RWPE2 (cell line): ENCODE results near the gene B4GALT6.

Source experiments
- ATAC-seq: fragments of 200-7000 bp; cut with Tn5 transposase; 3 replicates; pipeline ENCODE4 v1.9.1; 2021; ENCODE audit warnings: low read depth
- DNase-seq: peaks from one replicate; pipeline ENCODE4 v3.0.0-alpha.2; 2020; ENCODE audit warnings: low spot score
- H3K27ac ChIP-seq: fragments of 450-650 bp; 2 replicates; pipeline ENCODE4 v1.5.1; 2017; ENCODE audit warnings: mild to moderate bottlenecking; ENCODE audit not compliant: poor library complexity, severe bottlenecking
- H3K27me3 ChIP-seq: fragments of 250-450 bp; sonication (Bioruptor Pico); 2 replicates; pipeline ENCODE4 v1.5.1; 2021; ENCODE audit warnings: mild to moderate bottlenecking, moderate library complexity; ENCODE audit not compliant: insufficient read depth, poor library complexity, severe bottlenecking
- H3K36me3 ChIP-seq: fragments of 250-450 bp; sonication (Bioruptor Pico); 2 replicates; pipeline ENCODE4 v1.5.1; 2020; ENCODE audit warnings: low read depth, mild to moderate bottlenecking, moderate library complexity
- H3K4me1 ChIP-seq: fragments of 250-450 bp; sonication (Bioruptor Pico); 2 replicates; pipeline ENCODE4 v1.5.1; 2021; ENCODE audit warnings: mild to moderate bottlenecking, moderate library complexity; ENCODE audit not compliant: insufficient read depth, poor library complexity, severe bottlenecking
- H3K4me3 ChIP-seq: fragments of 250-450 bp; sonication (Bioruptor Pico); 2 replicates; pipeline ENCODE4 v1.5.1; 2021; ENCODE audit warnings: mild to moderate bottlenecking, moderate library complexity; ENCODE audit not compliant: severe bottlenecking
- H3K9me3 ChIP-seq: fragments of 250-450 bp; sonication (Bioruptor Pico); 2 replicates; pipeline ENCODE4 v1.5.1; 2021; ENCODE audit warnings: mild to moderate bottlenecking, moderate library complexity; ENCODE audit not compliant: severe bottlenecking
- TF ChIP-seq, protein P1 (sequence below): fragments of 450-650 bp; IDR thresholded peaks from one replicate; pipeline ENCODE4 v1.5.1; 2017; ENCODE audit warnings: mild to moderate bottlenecking, moderate library complexity; ENCODE audit not compliant: poor library complexity, severe bottlenecking

Gene B4GALT6

DNA sequence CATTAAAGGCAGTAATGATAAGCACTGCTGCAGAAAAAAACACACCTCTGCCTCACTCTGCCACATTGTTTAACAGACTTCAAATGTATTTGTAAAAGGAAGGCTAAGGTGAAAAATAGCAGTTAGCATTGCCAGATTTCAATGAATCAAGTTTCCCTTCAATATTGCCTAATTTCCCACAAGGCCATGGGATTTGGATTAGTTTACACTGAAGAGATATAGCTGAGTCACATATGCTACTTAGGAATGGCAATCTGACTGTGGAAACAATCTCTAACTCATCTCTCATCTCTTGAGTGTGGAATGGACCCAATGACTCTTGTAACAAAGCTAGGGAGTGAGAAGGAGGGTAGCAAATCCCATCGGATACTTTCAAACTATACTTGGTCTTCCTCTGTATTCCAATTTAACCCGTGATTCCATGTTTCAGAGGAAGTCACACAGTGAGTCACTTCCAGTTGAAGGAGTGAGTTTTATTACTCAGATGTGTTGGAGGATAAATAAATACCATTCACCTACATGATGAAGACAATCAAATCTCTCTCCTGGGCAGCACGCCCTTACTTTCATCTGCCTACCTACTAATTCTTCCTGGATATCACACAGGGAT lies 5.1 kb downstream of the B4GALT6 start:
- ATAC-seq (peak; percentile 85), DNase-seq (no peak)
- Histone ChIP-seq H3K9me3 (no peaks in the 10 kb centered on the region), H3K36me3 (no peaks in the 10 kb centered on the region), H3K4me3 (no peak overlapping the region), H3K27me3 (no peaks in the 10 kb centered on the region), H3K4me1 (peaks cover 54% of the 10 kb centered on the region), H3K27ac (peak overlapping the region; percentile 87)
- TF ChIP-seq, protein P1, sequence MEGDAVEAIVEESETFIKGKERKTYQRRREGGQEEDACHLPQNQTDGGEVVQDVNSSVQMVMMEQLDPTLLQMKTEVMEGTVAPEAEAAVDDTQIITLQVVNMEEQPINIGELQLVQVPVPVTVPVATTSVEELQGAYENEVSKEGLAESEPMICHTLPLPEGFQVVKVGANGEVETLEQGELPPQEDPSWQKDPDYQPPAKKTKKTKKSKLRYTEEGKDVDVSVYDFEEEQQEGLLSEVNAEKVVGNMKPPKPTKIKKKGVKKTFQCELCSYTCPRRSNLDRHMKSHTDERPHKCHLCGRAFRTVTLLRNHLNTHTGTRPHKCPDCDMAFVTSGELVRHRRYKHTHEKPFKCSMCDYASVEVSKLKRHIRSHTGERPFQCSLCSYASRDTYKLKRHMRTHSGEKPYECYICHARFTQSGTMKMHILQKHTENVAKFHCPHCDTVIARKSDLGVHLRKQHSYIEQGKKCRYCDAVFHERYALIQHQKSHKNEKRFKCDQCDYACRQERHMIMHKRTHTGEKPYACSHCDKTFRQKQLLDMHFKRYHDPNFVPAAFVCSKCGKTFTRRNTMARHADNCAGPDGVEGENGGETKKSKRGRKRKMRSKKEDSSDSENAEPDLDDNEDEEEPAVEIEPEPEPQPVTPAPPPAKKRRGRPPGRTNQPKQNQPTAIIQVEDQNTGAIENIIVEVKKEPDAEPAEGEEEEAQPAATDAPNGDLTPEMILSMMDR, result no peak

DNA sequence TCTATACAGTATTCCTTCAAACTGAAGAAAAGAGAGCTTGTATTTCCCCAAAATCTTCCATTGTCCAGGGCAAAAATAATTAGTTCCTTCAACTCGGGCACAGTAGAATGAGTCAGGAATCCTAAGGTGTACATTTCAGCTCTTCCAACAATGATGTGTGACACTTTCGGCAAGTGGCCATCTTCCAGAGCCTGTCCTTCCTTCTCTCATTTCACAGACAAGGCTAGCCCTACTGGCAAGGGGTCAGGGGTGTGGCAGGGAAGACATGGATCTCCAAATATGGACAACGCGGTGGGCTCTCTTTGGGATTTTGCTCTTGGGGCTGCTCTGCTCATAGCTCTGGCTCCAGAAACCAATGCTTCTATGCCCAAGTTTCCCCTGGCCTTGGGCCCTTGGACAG lies 6.0 kb downstream of the B4GALT6 start:
- Histone ChIP-seq H3K9me3 (no peaks in the 10 kb centered on the region), H3K27me3 (no peaks in the 10 kb centered on the region), H3K36me3 (no peaks in the 10 kb centered on the region), H3K27ac (peak overlapping the region; percentile 87), H3K4me3 (no peak overlapping the region), H3K4me1 (peaks cover 49% of the 10 kb centered on the region)
- TF ChIP-seq, protein P1, result no peak
- DNase-seq (no peak), ATAC-seq (no peak)

DNA sequence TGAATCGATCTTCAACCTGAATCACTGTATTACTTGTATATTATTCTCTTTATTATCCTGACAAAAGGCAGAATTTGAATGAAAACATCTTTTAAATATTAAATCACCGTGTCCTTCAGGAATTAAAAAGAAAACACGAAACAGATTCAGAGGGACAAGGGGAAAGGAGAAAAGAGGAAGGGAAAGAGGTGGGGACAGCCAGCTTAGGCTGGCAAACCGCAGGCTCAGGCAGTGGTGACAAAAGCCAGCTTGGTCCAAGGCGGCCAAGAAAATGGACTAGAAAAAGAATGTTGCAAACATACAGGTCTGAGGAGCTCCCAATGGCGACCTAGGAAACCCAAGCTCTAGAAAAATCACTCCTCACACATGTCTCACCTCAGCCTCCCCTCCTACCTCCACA lies 6.8 kb downstream of the B4GALT6 start:
- ATAC-seq, result no peak
- H3K27me3 ChIP-seq, result no peaks in the 10 kb centered on the region
- no peak overlapping the region for H3K4me3 ChIP-seq
- H3K27ac ChIP-seq, result no peak overlapping the region
- H3K36me3 ChIP-seq, result no peaks in the 10 kb centered on the region
- peaks cover 41% of the 10 kb centered on the region for H3K4me1 ChIP-seq
- DNase-seq, result no peak
- TF ChIP-seq, protein P1, result no peak
- H3K9me3 ChIP-seq, result no peaks in the 10 kb centered on the region

DNA sequence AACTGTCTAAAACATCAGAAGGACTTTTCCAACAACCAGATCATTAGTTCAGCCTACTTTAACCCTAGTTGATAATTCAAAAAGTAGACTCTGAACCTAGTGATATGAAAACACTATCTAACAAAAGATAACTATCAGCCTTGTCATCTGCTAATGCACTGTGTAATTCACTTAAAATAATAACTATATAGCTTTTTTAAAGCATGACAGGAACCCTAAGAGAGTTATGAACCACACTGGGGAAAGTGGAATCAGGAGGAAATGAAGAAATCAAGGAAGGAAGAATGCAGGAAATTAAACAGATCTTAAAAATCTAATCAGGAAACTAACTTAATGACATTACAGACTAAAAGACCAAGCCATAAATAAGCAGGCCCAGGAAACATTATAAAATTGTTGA lies 9.0 kb downstream of the B4GALT6 start:
- Histone ChIP-seq H3K27ac (no peak overlapping the region), H3K36me3 (no peaks in the 10 kb centered on the region), H3K4me3 (no peak overlapping the region), H3K27me3 (no peaks in the 10 kb centered on the region), H3K9me3 (no peaks in the 10 kb centered on the region), H3K4me1 (peaks cover 20% of the 10 kb centered on the region)
- TF ChIP-seq, protein P1, result no peak
- DNase-seq (no peak), ATAC-seq (no peak)

DNA sequence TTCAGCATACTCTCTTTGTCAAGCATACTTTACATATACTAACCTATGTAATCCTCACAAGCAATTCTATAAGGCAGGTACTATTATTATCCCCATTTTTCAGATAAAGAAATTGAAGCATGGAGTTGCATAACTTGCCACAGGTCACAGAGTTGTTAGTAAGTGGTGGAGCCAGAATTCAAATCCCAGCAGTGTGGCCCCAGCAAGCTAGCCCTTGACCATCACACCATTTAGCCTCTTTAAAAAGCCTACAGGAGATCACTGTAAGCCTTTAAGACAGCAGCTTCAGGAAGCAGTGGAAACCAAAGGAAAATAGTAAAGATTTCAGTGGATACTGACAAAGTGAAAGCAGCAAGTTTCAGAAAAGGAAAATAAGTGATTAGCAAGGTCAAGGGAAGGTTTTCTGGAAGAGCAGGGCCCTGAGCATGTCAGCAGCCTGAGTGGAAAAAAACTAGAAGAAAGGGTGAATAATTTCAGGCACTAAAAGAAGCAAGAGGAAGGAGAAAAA lies 11.7 kb downstream of the B4GALT6 start:
- Histone ChIP-seq H3K27ac (no peak overlapping the region), H3K27me3 (no peaks in the 10 kb centered on the region), H3K4me3 (no peak overlapping the region), H3K4me1 (no peaks in the 10 kb centered on the region), H3K9me3 (no peaks in the 10 kb centered on the region), H3K36me3 (no peaks in the 10 kb centered on the region)
- TF ChIP-seq, protein P1, result no peak
- no peak for ATAC-seq
- DNase-seq, result no peak
